ENCODE results near the gene CNTFR. TPM values are rescaled to one million over a fixed set of nuclear protein-coding genes. Genes with fewer than 3 reads are reported as not detected.
"Not testable (repeated sequence)": the region's sequence is repeated elsewhere in the genome, so short reads cannot be mapped to it uniquely, and the experiment has no call there.

CNTFR gene
- total and polyA plus RNA-seq, 2 of the 8 experiments (the other 6 are each of a cell fraction or from before 2014, with no cell fraction given): 1.2 to 4.2 TPM

- TF ChIP-seq KDM4A (IDR thresholded peaks at IDR 0.05; ENCODE audit: low read depth, low read length, severe bottlenecking): no peak
- no peak for TF ChIP-seq SP2 (IDR thresholded peaks at IDR 0.05; ENCODE audit: low read length)
Observed at GRCh38 chr9:34536685-34537084, 52.8 kb downstream of the CNTFR start (continued).

GRCh38 chr9:34532041-34532440, 57.5 kb downstream of the CNTFR start:
- H4K8ac ChIP-seq (ENCODE audit: extremely low read depth, insufficient read depth, low read length); H2AK5ac ChIP-seq (ENCODE audit: low read depth, low read length); H3K36me3 ChIP-seq (ENCODE audit: control insufficient read depth in 2 of 4, insufficient read depth in 4 of 4, low read length in 3 of 4); H3K23me2 ChIP-seq (ENCODE audit: low read depth, low read length); H2AFZ ChIP-seq (ENCODE audit: low read length); POLR2A ChIA-PET (ENCODE audit: partially characterized antibody); H3K23ac ChIP-seq (ENCODE audit: insufficient read length); H3K4me2 ChIP-seq (ENCODE audit: insufficient read depth in 1 of 2, low read depth in 2 of 2, low read length in 2 of 2); H3K9ac ChIP-seq (replicated peaks in 1 of 4; ENCODE audit: extremely low read depth in 1 of 4, low read depth in 3 of 4, low read length in 3 of 4); H3K79me2 ChIP-seq (ENCODE audit: control insufficient read depth in 1 of 2, insufficient read depth in 2 of 2, low read length in 2 of 2); FAIRE-seq; H3K4me1 ChIP-seq (replicated peaks in 1 of 4; ENCODE audit: control insufficient read depth in 3 of 4, insufficient read depth in 4 of 4, low read length in 3 of 4); H3K18ac ChIP-seq (ENCODE audit: extremely low read depth, low read length); H4K5ac ChIP-seq (ENCODE audit: insufficient read length, low read depth, low read length); H3K79me1 ChIP-seq (ENCODE audit: low read depth, low read length); H3K4ac ChIP-seq (replicated peaks; ENCODE audit: insufficient read length, low read depth, low read length); H2BK12ac ChIP-seq (ENCODE audit: low read depth, low read length); H4K91ac ChIP-seq (replicated peaks; ENCODE audit: insufficient read length, low read length); H3K27ac ChIP-seq (ENCODE audit: low read depth, low read length); H3K27me3 ChIP-seq (replicated peaks in 1 of 4; ENCODE audit: control insufficient read depth in 3 of 4, extremely low read depth in 1 of 4, insufficient read depth in 3 of 4, low read length in 3 of 4); H2BK5ac ChIP-seq (ENCODE audit: low read depth, low read length); H4K20me1 ChIP-seq (replicated peaks in 1 of 2; ENCODE audit: control insufficient read depth in 1 of 2, insufficient read depth in 2 of 2, low read length in 2 of 2); H3K4me3 ChIP-seq (ENCODE audit: extremely low read depth in 1 of 4, insufficient read depth in 2 of 4, low read depth in 3 of 4, low read length in 4 of 4); H2BK15ac ChIP-seq (ENCODE audit: low read length); H2BK20ac ChIP-seq (ENCODE audit: low read length); H2BK120ac ChIP-seq (replicated peaks; ENCODE audit: low read depth, low read length); H3K14ac ChIP-seq (ENCODE audit: insufficient read length); H3K56ac ChIP-seq (replicated peaks; ENCODE audit: insufficient read length, low read depth, low read length): not testable (repeated sequence)
- peaks cover 9 to 18% of the 10 kb centered on the region in 2 experiments; a peak in 3 of 4 replicates for H3K9me3 ChIP-seq (ENCODE audit: insufficient read depth in 2 of 2, low read depth in 1 of 2, low read length in 1 of 2)
- 82% methylated on average over 7 of the region's 8 CpGs; no CpG with 5 or more reads in 1 of the 2 experiments for WGBS, 2 experiments (ENCODE audit: extremely low coverage in 1 of 2, insufficient coverage in 1 of 2, insufficient read length in 1 of 2, insufficient replicate concordance in 2 of 2, low coverage in 1 of 2, low lambda C conversion rate in 2 of 2, missing lambda C conversion rate in 1 of 2)
- DNase-seq (ENCODE audit: low read depth in 1 of 2, low spot score in 2 of 2): peak in 1 of 2 experiments; percentile 7
- CTCF ChIA-PET (ENCODE audit: partially characterized antibody): interaction anchor here (1.1 to 3.1 kb wide), 6 partner anchors 8 to 60 kb away, joined by 3 to 9 read pairs (median 6); no protein-coding TSS in a partner anchor

Measured in H1 (cell line).